Dedifferentiated amniotic fluid mesenchymal stem cell (primary cell): ENCODE results near the gene AFG1L.
"Not testable (repeated sequence)": the region's sequence is repeated elsewhere in the genome, so short reads cannot be mapped to it uniquely, and the experiment has no call there.

Source experiments
- DNase-seq: peaks from one replicate; pipeline ENCODE4 v3.0.0-alpha.2; 2016; ENCODE audit errors: extremely low spot score

The AFG1L gene

GRCh38 chr6:108294727-108295625, at the start of gene AFG1L:
Gene AFG1L, plus strand, starts transcription at chr6:108295054. Its CDS starts 26 bp downstream, at chr6:108295080.
- DNase-seq = peak; percentile 84

GRCh38 chr6:108245095-108245494, 49.8 kb upstream of the AFG1L start:
- not testable (repeated sequence) for DNase-seq

GRCh38 chr6:108247965-108248536, 46.8 kb upstream of the AFG1L start:
- no peak for DNase-seq

- no peak for DNase-seq
Observed at GRCh38 chr6:108250240-108250866, 44.5 kb upstream of the AFG1L start.

- DNase-seq = no peak
Observed at GRCh38 chr6:108251252-108251651, 43.6 kb upstream of the AFG1L start.

- DNase-seq = no peak
Observed at GRCh38 chr6:108252055-108252454, 42.8 kb upstream of the AFG1L start.

GRCh38 chr6:108253241-108253640, 41.6 kb upstream of the AFG1L start:
- no peak for DNase-seq

GRCh38 chr6:108254433-108255410, 40.1 kb upstream of the AFG1L start:
- DNase-seq = no peak

- peak; percentile 23 for DNase-seq
Observed at GRCh38 chr6:108260126-108260808, 34.6 kb upstream of the AFG1L start.

GRCh38 chr6:108260809-108261569, 33.9 kb upstream of the AFG1L start, which contains the start of gene SNX3:
Gene SNX3, minus strand, starts transcription at chr6:108261040. Its CDS starts 119 bp downstream, at chr6:108260921.
- DNase-seq = peak; percentile 89

GRCh38 chr6:108263371-108263770, 31.5 kb upstream of the AFG1L start:
- no peak for DNase-seq

- DNase-seq = no peak
Observed at GRCh38 chr6:108268845-108269244, 26.0 kb upstream of the AFG1L start.

GRCh38 chr6:108269955-108270354, 24.9 kb upstream of the AFG1L start:
- not testable (repeated sequence) for DNase-seq

- DNase-seq = no peak
Observed at GRCh38 chr6:108274546-108274945, 20.3 kb upstream of the AFG1L start.

GRCh38 chr6:108275976-108276375, 18.9 kb upstream of the AFG1L start:
- DNase-seq = no peak

GRCh38 chr6:108277295-108277694, 17.6 kb upstream of the AFG1L start:
- no peak for DNase-seq

GRCh38 chr6:108277831-108278230, 17.0 kb upstream of the AFG1L start:
- DNase-seq = no peak

- no peak for DNase-seq
Observed at GRCh38 chr6:108285381-108285780, 9.5 kb upstream of the AFG1L start.

GRCh38 chr6:108286366-108286765, 8.5 kb upstream of the AFG1L start:
- DNase-seq = no peak

- no peak for DNase-seq
Observed at GRCh38 chr6:108287373-108287772, 7.5 kb upstream of the AFG1L start.
